T-helper 1 cell treated with Interleukin-12 subunit alpha and Interleukin-12 subunit beta and Interleukin-4 antibody, amounts not matched to agents 30 ng/mL and 1 ng/mL, for 36 hours (primary cell): ENCODE measurements around the gene ZNF530. TPM values are rescaled to one million over a fixed set of nuclear protein-coding genes. Genes with fewer than 3 reads are reported as not detected.

Source experiments
- intact Hi-C: fragments of 100-400 bp; cut with micrococcal nuclease; formaldehyde crosslinking; loops from one replicate; pipeline ENCODE4 v1.15.1; 2024
- total RNA-seq: library from RNA; stranded (reverse); gene quantifications from 2 replicates; pipeline ENCODE4 v1.2.3, GENCODE V29; 2022

ZNF530 gene
- total RNA-seq, 1 donor from 2014 or later = 6.6 TPM

DNA sequence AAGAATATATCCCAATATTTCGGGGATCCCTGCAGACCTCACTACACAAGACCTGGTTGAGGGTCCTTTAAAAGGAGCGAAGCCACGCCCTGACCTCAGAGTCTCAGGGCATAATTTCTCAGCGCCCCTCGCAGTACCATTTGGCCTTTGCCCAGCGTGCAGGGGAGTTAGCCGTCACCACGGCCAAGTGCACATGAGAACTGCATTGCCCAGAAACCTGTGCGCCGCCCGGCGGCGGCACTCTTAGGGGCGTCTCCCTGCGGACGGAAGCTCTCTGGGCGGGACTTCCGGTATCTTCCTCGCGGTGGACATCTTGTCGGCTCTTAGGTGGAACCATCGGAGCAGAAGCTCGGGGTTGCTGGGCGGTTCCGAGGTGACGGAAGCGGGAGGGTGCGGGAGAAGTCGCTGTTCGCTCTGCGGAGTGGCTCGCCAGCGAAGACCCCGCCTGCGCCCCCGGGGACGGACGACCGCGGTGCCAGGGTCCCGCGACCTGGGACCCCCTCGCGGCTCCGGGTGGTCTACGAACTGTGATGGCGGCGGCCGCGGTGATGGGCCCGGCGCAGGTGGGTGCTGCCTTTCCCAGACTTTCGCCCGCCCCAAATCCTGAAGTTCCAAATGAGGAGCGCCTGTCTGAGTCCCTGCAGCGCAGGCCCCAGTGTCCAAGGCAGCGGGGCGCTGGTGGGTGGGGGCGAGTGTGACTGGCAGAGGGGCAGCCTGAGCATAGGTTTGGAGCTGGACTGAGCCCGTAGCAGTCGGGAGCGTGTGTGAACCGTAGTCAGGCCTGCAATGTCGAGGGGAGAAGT is 14.5 kb downstream of the ZNF530 start, which contains the start of gene ZNF134:
TSS of gene ZNF134 (plus strand) at position 302 of the 803 bp plus-strand sequence. CDS start 5,227 bp downstream, outside the sequence.
- intact Hi-C loops = loop anchor here (1.0 to 2.0 kb wide), 16 partner anchors 15 to 826 kb away; partner anchors contain the start of genes TRAPPC2B, ZIK1, ZNF132 and ZNF17

DNA sequence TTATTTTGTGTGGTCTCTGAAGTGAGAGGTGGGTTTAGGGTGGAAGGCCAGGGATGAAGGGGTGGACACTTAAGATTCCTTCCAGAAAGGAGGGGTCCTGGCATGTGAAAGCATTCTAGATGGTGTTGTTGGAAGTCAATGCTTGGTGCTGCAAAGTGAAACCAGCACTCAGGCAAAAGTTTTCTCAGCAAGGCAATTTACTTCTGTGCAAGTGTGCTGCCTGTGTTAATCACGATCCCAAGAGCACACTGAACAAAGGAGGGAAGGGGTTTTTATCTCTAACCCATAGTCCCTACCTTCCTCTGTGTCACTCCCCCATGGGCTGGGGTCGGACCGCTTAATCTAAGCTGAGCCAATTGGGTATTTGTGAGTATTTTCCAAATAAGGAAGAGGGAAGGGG is 15.7 kb downstream of the ZNF530 start:
- intact Hi-C loops = loop anchor here (2.0 kb wide), 1 partner anchor 253 kb away; the partner anchor contains the start of genes TRAPPC2B and ZNF547

DNA sequence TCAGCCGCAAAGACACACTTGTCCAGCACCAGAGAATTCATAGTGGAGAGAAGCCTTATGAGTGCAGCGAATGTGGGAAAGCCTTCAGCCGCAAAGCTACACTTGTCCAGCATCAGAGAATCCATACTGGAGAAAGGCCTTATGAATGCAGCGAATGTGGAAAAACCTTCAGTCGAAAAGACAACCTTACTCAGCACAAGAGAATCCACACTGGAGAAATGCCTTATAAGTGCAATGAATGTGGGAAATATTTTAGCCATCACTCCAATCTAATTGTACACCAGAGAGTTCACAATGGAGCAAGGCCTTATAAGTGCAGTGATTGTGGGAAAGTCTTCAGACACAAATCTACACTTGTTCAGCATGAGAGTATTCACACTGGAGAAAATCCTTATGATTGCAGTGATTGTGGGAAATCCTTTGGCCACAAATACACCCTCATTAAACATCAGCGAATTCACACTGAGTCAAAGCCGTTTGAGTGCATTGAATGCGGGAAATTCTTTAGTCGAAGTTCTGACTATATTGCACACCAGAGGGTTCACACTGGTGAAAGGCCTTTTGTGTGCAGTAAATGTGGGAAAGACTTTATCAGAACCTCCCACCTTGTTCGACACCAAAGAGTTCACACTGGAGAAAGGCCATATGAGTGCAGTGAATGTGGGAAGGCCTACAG is 21.1 kb downstream of the ZNF530 start:
- intact Hi-C loops = no loop called here

DNA sequence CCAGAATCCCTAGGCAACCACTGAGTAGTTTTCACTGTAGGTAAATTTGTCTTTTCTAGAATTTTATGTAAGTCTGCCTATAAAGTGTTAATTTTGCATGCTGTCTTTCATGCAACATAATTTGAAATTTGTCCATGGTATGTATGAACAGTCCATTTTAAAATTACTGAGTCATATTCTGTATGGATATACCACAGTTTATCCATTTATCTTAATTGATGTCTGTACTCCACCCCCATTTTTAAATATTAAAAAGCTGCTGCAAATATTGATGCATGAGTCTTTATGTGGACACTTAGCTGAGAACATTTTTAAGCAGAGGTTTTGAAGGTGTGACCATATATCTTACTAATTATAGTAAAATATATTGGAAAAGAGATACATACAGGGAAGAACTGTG is 23.4 kb downstream of the ZNF530 start:
- intact Hi-C loops = no loop called here

DNA sequence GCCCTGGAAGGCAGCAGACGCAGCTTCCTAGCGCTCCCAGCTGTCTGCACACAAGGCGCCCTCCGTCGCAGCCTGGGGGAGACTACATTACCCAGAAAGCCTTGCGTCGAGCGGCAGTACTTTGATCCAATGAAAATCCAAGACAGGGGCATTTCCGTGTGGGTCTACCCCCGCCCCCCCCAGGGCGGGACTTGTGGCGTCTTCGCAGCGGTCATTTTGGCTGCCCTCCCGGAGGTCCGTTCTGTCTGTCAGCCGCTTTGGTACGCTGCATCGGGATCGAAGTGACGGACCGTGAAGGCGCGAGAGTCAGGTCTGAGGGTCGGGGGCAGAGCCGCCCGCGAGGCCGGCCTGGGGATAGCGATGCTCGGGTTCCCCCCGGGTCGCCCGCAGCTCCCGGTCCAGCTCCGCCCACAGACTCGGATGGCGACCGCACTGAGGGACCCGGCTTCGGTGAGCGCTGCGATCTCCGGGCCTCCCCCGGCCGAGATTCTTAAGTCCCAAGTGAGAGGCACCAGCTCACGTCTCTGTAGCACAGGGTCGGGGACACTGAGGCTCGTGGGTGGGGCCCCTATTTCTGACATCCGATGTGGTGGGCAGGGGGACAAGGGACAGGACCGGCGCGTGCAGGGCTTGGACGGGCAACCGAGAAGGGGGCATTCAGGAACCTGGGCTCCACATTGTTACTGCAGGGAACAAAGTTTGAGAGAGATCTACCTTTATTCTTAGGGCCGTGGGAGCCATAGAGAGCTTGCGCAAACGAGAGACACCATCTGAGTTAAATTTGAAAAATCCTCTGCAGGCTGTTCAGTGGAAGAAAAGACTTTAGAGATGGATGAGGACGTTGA is 33.5 kb downstream of the ZNF530 start, which contains the start of gene ZNF211:
TSS of gene ZNF211 (plus strand) at position 182 of the 845 bp plus-strand sequence. CDS start at position 361, 179 bp downstream.
- intact Hi-C loops = loop anchor here (1.0 to 2.0 kb wide), 26 partner anchors 19 to 1229 kb away; partner anchors contain the start of genes TRAPPC2B, ZNF134, ZNF154 and ZNF17

DNA sequence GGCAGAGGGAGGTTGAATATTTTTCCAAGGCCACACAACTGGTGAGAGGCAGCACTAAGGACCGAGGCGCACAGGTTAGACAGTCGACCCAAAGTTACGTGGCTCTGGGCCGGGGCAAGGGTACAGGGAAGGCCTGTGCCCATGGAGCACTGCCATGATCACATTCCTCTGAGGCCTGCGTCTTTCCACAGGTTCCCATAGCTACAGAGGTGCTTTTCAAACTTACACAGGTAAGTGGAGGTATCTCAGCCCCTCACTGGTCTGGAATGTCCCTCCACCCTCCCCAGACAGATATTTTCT is 34.1 kb downstream of the ZNF530 start:
- intact Hi-C loops = loop anchor here (1.0 to 2.0 kb wide), 25 partner anchors 19 to 1229 kb away; partner anchors contain the start of genes TRAPPC2B, ZNF134, ZNF154 and ZNF17

DNA sequence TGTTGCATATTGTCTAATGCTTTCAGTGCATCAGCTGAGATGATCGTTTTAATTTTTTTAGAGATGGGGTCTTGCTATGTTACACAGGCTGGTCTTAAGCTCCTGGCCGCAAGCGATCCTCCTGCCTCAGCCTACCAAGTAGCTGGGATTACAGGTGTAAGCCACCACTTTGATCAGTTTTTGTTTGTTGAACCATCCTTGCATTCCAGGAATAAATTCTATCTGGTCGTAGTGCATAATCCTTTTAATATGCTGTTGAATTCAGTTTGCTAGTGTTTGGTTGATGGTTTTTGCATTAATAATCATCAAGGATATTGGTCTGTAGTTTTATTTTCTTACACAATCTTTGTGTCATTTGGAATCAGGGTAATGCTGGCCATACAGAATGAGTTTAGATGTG is 37.7 kb downstream of the ZNF530 start:
- intact Hi-C loops = no loop called here

DNA sequence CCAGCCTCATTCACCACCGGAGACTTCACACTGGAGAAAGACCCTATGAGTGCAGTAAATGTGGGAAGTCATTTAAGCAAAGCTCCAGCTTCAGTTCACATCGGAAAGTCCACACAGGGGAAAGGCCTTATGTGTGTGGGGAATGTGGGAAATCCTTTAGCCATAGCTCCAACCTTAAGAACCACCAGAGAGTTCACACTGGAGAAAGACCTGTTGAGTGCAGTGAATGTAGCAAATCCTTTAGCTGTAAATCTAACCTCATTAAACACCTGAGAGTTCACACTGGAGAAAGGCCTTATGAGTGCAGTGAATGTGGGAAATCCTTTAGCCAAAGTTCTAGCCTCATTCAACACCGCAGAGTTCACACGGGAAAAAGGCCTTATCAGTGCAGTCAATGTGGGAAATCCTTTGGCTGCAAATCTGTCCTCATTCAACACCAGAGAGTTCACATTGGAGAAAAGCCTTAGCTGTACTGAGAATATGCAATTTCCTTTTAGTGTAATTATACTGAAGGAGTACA is 42.1 kb downstream of the ZNF530 start:
- intact Hi-C loops = no loop called here

DNA sequence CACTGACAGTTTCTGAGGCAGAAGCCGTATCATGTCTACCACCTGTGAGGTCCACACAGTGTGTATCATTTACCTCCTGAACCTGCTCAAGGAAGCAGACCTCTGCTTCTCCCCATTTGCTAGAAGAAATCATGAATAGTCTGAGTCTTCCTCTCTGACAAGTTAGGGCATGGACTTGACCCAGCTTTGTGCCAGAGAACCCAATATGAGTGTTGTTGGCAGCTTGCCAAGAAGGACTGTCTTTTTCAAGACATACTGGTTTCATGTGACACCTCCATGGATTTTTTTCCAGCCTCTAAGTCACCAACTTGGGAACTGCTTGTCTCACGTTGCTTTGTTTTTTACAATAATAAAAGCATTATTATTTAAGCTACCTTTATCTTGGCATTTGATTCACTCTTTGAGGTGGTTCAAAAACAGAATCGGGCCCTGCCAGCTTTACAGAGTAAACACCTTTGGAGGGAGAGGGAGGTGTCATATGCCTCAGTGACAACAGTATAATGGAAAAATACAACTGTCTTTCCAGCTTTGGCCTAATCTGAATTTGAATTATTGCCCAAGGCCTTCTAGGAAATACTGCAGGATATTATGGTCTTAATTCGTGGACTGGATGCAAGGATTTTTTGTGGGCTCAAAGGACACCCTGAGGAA is 42.8 kb downstream of the ZNF530 start:
- intact Hi-C loops = no loop called here

DNA sequence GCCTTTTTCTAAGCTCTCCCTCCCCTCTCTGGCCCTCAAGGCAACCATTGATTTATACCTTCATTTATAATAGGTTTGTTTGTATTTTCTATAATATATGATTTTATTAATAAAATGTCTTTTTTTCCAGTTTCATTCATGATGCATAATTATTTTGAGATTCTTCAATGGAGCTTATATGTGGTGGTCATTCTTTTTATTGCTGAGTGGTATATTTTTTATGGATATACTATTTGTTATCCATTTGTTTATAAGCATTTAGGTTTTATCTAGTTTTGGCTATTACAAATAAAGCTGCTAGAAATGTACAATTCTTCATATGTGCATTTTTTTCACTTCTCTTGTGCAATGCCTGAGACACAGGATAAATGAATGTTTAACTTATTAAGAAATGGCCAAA is 44.0 kb downstream of the ZNF530 start:
- intact Hi-C loops = no loop called here

DNA sequence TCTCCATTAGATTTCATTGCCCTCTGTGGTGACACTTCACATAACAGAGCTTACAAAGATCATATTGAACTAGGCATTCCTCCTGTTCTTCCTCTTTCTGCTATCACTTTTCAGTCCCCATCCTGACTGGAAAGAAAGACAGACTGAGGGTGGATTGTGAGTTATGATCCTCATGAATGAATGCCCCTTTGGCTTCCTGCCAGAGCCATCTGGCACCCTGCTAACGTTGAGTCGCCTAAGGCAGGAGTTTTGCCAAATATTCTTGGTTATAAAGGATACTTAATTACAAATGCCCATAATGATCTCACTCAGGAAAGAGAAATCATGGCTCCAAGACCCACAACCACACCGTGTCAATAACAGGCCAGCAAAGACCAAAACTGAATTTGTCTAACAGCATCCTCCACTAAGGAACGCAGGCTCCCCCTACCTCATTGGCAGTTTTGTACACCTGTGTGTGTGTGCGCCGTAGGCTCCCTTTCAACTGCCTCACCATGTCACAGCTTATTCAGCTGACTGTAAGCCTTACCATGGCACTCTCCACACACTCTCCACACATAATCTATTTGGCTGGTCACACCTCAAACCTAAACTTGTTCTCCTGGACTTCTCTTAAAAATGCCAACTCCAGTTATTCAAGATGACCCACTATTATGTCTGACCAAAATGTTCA is 48.8 kb downstream of the ZNF530 start:
- intact Hi-C loops = no loop called here

DNA sequence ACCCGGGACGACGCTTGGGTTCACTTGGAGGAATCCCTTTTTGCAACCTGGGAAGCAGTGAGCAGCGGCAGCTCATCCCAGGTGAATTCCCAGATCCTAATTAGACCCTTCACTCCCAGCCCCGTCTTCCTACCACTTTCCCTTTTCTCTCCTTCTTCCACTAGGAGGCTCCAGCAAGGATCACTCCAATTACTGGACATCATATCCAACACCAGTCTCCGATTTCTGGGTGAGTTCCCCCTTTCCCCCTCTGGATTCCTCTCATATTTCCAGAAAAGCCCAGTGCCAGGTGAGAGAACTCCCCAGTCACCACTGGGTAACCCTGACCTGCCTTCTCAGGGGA is 51.9 kb downstream of the ZNF530 start:
- intact Hi-C loops = no loop called here

DNA sequence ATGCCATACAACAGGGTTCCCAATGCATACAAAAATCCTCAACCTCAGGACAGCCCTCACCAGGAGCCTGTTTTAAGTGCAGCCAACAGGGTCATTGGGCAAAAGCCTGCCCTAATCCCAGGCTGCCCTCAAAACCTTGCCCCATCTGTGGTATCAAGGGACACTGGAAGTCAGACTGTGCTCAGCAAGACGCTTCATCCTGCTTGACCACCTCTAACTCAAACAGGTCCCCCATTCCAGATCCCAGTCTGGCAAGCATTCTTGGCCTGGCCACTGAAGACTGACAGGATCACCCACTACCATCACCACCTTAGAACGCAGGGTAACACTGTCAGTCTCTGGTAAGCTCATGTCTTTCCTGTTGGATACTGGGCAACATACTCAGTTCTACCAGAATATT is 54.0 kb downstream of the ZNF530 start:
- intact Hi-C loops = no loop called here

DNA sequence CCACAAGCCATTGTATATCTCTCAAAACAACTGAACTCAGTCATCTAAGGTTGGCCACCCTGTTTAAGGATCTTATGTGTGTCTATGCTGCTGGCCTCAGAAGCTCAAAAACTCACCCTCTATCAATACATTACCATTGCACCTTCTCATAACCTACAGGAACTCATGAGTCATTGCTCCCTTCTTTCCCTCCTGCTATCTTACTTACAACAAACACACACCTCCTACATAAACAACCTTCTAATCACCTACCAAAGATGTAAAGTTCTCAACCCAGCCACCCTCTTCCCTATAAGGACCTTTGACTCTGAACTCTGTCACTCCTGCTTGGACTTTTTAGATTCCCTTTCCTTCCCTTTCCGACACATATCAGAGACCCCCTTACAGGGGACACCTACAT is 55.8 kb downstream of the ZNF530 start:
- intact Hi-C loops = no loop called here

DNA sequence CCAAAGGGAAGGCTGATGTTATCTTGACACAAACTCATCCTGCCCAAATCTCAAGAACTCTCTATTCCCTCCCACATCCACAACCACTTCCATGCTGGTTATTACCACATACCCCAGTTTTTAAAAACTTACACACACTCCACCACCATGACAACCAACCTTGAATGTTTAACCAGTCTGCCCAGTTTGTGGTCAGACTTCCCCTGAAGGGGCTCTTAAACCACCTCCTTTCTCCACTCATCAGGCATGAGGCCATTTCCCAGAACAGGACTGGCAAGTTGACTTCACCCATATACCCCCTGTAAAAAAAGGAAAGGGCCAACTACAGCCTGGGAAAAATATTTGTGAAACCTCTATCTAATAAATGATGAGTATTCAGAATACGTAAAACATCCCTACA is 56.7 kb downstream of the ZNF530 start:
- intact Hi-C loops = no loop called here

Other genes with a start within 250 kb of the ZNF530 start
- 8.5 and 9.7 TPM in 2 replicates for gene ZNF304, start 248.6 kb upstream of the ZNF530 start, total RNA-seq
- 6.4 and 6.8 TPM in 2 replicates for gene TRAPPC2B, start 236.3 kb upstream of the ZNF530 start, total RNA-seq
- 2.0 and 3.9 TPM in 2 replicates for gene ZNF547, start 236.3 kb upstream of the ZNF530 start, total RNA-seq
- gene ZNF548, start 210.0 kb upstream of the ZNF530 start, total RNA-seq = 23.7 and 24.5 TPM in 2 replicates
- gene ZNF17, start 188.7 kb upstream of the ZNF530 start, total RNA-seq = 13.6 and 15.0 TPM in 2 replicates
- 13.1 and 13.6 TPM in 2 replicates for gene ZNF749, start 164.6 kb upstream of the ZNF530 start, total RNA-seq
- gene VN1R1, start 142.7 kb upstream of the ZNF530 start, total RNA-seq = 0.17 and 0.20 TPM in 2 replicates
- gene ZNF772, start 122.3 kb upstream of the ZNF530 start, total RNA-seq = 3.3 and 4.5 TPM in 2 replicates
- gene ZNF419, start 112.1 kb upstream of the ZNF530 start, total RNA-seq = 8.0 and 10.0 TPM in 2 replicates
- gene ZNF773, start 99.9 kb upstream of the ZNF530 start, total RNA-seq = 9.6 and 10.0 TPM in 2 replicates
- gene ZNF549, start 72.5 kb upstream of the ZNF530 start, total RNA-seq = 6.1 and 7.8 TPM in 2 replicates
- 7.7 and 9.3 TPM in 2 replicates for gene ZNF550, start 40.0 kb upstream of the ZNF530 start, total RNA-seq
- 6.1 and 6.4 TPM in 2 replicates for gene ZNF416, start 21.0 kb upstream of the ZNF530 start, total RNA-seq
- gene ZIK1, start 15.7 kb upstream of the ZNF530 start, total RNA-seq = 5.5 and 7.0 TPM in 2 replicates
- 13.9 and 18.5 TPM in 2 replicates for gene ZNF134, start 14.4 kb downstream of the ZNF530 start, total RNA-seq
- 14.4 and 15.4 TPM in 2 replicates for gene ZNF211, start 33.3 kb downstream of the ZNF530 start, total RNA-seq
- gene ZSCAN4, start 69.0 kb downstream of the ZNF530 start, total RNA-seq = not detected in 2 replicates
- 10.0 and 12.8 TPM in 2 replicates for gene ZNF551, start 82.1 kb downstream of the ZNF530 start, total RNA-seq
- gene ZNF154, start 109.3 kb downstream of the ZNF530 start, total RNA-seq = 8.5 and 9.3 TPM in 2 replicates
- gene ZNF671, start 127.7 kb downstream of the ZNF530 start, total RNA-seq = 12.2 and 13.0 TPM in 2 replicates
- gene ZNF776, start 146.9 kb downstream of the ZNF530 start, total RNA-seq = 15.4 and 16.4 TPM in 2 replicates
- gene ZNF586, start 169.8 kb downstream of the ZNF530 start, total RNA-seq = 18.4 and 18.5 TPM in 2 replicates
- 10.4 and 11.0 TPM in 2 replicates for gene ZNF552, start 215.0 kb downstream of the ZNF530 start, total RNA-seq
- 17.7 and 22.2 TPM in 2 replicates for gene ZNF587B, start 230.4 kb downstream of the ZNF530 start, total RNA-seq
- 42.6 and 46.5 TPM in 2 replicates for gene ZNF587, start 250.0 kb downstream of the ZNF530 start, total RNA-seq